ENCODE measurements around the gene CEP72. TPM values are rescaled to one million over a fixed set of nuclear protein-coding genes. Genes with fewer than 3 reads are reported as not detected.

Gene CEP72
- total RNA-seq, 2 experiments from 2014 or later = 33.8 to 35.7 TPM

DNA sequence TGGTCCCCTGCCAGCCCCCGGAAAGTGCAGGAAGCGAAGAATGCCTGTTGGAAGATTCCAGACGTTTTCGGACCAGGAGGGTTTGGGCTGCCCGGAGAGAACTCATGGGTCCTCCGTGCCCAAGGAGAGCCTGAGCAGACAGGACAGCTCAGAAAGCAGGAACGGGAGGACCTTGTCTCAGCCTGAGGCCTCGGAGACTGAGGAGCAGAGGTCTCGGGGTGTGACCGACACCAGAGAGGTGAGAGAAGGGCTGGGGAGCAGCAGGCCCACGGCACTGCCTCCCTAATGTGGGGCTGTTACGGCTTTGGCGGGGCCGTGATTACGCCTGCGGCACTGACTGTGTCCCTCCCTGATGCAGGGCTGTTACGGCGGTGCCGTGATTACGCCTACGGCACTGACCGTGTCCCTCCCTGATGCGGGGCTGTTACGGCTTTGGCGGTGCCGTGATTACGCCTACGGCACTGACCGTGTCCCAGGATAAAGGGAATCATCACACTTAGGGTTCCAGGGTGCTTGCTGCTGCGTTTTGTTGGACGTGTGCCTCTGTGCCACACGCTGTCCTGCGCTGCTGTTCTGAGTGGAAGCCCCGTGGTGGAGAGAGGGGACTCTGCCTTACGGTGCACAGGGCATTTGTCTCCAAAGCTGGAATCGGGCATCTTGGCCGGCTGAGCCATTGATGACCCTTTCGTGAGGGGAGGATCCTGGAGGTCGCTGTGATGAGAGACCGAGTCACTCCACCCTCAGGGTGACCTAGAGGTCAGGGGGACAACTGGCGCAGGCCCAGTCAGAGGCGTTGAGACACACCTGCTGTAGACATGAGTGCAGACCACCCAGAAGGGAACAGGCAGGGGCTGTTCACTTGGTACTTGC, 25.7 kb downstream of the CEP72 start:
- Mint-ChIP-seq H3K36me3 (peaks cover 19% of the 10 kb centered on the region), H3K4me1 (no peaks in the 10 kb centered on the region), H3K4me3 (no peak overlapping the region), H3K27ac (no peak overlapping the region), H3K9me3 (no peaks in the 10 kb centered on the region), H3K27me3 (no peaks in the 10 kb centered on the region)
- POLR2A ChIA-PET = no interaction called here
- no peak for DNase-seq
- no peak for ATAC-seq (ENCODE audit: low read depth)

DNA sequence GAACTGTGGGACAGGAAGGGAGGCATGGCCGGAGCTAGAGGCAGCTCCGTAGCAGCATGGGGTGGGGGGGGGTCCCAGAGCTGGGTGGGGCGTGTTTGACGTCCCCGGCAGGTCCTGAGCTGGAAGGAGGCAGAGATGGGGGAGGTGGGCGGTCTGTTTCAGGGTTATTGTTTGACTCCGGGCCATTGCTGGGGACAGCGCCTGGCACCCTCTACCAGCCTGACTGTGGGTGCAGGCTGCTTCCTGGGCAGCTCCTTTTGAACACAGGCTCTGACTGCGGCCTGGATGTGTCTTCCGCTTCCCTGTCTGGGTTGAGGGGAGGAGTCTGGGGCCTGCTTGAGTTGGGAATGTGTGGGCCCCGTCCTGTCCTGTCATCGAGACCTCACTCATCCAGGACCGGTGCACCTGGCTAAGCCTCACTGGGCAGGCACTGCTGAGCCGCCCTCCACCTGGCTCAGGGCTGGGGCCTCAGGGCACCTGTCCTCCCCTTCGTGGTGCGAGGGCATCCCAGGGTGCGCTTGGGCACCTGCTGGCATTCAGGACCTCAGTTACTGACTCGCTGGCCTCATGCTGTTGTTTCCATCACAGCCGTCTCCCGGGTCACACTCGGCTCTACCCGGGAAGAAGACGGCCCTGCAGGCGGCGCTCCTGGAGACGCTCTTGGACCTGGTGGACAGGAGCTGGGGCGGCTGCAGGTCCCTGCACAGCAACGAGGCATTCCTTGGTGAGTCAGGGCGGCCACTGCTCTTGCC, 26.5 kb downstream of the CEP72 start:
- Mint-ChIP-seq H3K4me1 (peaks cover 2% of the 10 kb centered on the region), H3K4me3 (no peak overlapping the region), H3K36me3 (peaks cover 19% of the 10 kb centered on the region), H3K9me3 (no peaks in the 10 kb centered on the region), H3K27me3 (no peaks in the 10 kb centered on the region), H3K27ac (no peak overlapping the region)
- DNase-seq (no peak), ATAC-seq (ENCODE audit: low read depth) (no peak)
- POLR2A ChIA-PET = no interaction called here

DNA sequence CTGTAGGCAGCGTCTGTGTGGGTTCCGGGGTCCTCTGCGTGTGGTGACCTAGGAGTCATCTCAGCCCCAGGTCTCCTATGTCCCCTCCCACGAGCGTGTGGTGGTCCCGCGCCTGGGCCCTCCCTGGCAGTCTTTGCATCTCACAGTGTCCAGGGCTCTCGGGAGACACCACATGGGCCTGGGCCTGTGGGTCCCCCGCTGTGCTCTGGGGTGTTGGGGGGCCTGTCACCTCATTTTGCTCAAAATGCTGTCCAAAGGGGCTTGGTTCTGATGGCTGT, 27.1 kb downstream of the CEP72 start:
- Mint-ChIP-seq H3K27ac (no peak overlapping the region), H3K27me3 (no peaks in the 10 kb centered on the region), H3K36me3 (peaks cover 19% of the 10 kb centered on the region), H3K9me3 (no peaks in the 10 kb centered on the region), H3K4me1 (peaks cover 2% of the 10 kb centered on the region), H3K4me3 (no peak overlapping the region)
- DNase-seq (no peak), ATAC-seq (ENCODE audit: low read depth) (no peak)
- POLR2A ChIA-PET = no interaction called here

DNA sequence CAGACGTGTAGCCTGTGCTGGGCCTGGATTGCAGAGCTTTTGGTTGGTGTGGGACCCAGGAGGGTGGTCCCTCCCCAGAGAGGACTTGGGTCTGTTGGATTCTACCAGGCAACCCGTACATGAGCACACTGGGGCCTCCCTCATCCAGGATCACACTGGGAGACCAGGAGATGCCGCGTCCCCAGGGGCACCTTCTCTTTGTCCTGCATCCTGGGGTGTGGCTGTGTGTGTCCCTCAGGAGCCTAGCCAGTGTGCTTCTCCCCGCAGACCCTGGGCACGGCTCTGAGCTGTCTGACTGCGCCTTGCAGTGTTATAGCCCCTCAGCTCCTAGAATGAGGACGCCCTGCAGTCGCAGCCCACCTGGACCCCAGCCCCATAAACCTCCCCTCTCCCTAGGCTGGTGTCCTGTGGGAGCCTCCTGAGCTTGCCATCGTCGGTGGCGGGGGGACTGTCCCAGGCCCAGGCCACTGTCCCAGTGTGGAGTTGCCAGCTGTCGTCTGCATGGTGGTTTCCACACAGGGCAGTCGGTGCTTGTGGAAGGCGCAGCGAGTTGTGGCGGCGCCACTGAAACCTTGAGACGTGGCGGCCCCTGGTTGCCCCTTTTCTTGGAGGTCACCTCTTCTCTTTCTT, 27.6 kb downstream of the CEP72 start:
- H3K27me3 Mint-ChIP-seq = no peaks in the 10 kb centered on the region
- no peak for ATAC-seq (ENCODE audit: low read depth)
- DNase-seq = no peak
- peaks cover 2% of the 10 kb centered on the region for H3K4me1 Mint-ChIP-seq
- H3K36me3 Mint-ChIP-seq = peaks cover 15% of the 10 kb centered on the region
- no peaks in the 10 kb centered on the region for H3K9me3 Mint-ChIP-seq
- H3K4me3 Mint-ChIP-seq = no peak overlapping the region
- POLR2A ChIA-PET = no interaction called here
- H3K27ac Mint-ChIP-seq = no peak overlapping the region

DNA sequence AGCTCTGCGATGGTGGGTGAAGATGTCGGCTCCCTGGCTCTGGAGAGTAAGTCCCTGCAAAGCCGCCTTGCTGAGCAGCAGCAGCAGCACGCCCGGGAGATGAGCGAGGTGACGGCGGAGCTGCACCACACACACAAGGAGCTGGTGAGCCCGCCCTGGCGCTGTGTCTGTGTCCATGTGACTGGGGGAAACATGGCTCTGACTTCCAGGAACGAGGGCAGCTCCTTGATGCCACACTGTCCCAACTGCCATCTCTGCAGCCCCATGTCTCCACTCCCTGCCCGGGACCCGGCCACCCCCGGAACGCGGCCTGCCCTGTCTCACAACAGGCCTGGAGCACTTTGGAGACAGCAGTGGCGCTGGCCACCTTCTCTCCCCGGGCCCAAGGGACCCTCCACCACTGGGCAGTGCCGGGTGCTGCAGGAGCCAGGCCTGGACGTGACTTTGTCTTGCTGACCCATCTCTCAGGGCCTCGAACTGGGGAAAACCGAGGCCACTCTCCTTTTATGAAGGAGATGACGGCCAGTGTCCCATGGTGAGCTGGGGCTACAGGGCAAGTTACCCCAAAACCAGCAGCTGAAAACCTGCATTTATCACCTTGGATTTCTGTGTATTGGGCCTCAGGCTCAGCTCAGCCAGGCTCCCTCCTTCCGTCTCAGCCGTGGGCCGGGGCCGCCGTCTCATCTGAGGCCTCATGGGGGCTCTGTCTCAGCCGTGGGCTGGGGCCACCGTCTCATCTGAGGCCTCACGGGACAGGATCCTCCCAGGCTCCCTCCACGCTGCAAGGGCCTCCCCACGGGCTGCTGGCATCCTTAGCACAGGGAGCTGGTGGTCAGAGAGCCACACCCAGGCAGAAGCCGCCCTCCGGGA, 28.6 kb downstream of the CEP72 start:
- H3K27ac Mint-ChIP-seq = no peak overlapping the region
- H3K4me3 Mint-ChIP-seq = no peak overlapping the region
- peaks cover 12% of the 10 kb centered on the region for H3K36me3 Mint-ChIP-seq
- peaks cover 2% of the 10 kb centered on the region for H3K4me1 Mint-ChIP-seq
- H3K9me3 Mint-ChIP-seq = no peaks in the 10 kb centered on the region
- no peak for DNase-seq
- no peak for ATAC-seq (ENCODE audit: low read depth)
- POLR2A ChIA-PET = no interaction called here
- H3K27me3 Mint-ChIP-seq = no peaks in the 10 kb centered on the region

DNA sequence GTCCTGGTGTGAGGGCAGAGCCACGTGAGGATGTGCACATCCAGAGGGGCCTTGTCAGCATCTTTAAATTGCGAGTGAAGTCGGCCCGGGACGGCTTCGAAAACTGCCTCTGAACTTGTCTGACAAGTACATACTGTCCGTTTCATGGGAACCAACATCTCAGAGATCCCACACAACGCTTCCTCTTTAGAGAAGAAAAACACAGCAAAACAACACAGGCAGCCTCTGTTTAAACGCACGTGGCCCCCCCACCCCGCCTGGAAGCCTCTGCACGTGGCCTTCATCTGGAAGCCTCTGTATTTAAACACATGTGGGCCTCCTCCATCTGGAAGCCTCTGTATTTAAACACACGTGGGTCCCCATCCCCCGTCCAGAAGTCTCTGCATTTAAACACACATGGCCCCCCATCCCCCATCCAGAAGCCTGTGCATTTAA, 29.2 kb downstream of the CEP72 start:
- no peaks in the 10 kb centered on the region for H3K27me3 Mint-ChIP-seq
- POLR2A ChIA-PET = no interaction called here
- H3K4me1 Mint-ChIP-seq = peaks cover 2% of the 10 kb centered on the region
- DNase-seq (no peak), ATAC-seq (ENCODE audit: low read depth) (no peak)
- no peak overlapping the region for H3K4me3 Mint-ChIP-seq
- no peaks in the 10 kb centered on the region for H3K9me3 Mint-ChIP-seq
- H3K27ac Mint-ChIP-seq = no peak overlapping the region
- H3K36me3 Mint-ChIP-seq = peaks cover 14% of the 10 kb centered on the region

DNA sequence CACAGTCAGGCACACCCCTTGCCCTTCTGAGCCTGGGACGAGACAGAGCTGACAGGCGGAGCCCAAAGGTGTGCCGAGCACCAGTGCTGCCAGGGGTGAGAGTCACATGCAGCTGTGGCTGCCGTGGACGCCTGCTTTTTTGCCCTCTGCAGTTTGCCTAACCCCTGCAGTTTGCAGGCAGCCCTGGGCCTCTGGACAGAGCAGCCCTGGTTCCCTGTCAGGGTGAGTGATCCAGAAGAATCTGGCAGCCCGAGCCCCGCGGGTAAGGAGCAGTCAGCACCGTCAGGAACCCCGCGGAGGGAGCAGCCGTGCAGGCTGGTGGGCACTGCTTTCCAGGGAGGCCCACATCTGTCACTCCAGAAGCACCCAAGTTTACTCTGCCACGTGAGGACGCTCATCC, 30.3 kb downstream of the CEP72 start:
- DNase-seq = no peak

DNA sequence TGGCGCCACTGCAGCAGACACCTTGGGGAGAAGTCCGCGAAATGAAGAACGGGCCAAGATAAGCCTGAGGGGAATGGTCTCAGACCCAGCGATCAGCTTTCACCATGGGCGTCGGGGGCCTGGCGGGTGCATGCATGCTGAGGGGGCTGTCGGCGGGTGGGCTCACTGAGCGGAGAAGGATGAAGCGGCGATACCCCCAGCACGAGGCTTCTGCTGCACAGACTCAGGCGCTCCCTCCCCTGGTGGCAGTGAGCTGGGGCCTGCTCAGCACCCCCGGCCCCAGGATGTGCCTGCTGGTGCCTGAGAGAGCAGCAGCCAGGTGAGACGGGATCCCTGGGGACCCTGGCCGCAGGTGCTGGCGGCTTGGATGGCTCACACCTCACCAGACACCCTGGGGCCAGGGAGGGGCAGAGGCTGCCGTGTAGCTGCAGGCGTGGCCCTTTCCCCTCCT, 31.2 kb downstream of the CEP72 start:
- Mint-ChIP-seq H3K27me3 (no peaks in the 10 kb centered on the region), H3K4me3 (no peak overlapping the region), H3K4me1 (peaks cover 2% of the 10 kb centered on the region), H3K27ac (no peak overlapping the region), H3K36me3 (peaks cover 13% of the 10 kb centered on the region), H3K9me3 (no peaks in the 10 kb centered on the region)
- no peak for DNase-seq
- ATAC-seq (ENCODE audit: low read depth) = no peak
- POLR2A ChIA-PET = no interaction called here

More for the DNA sequence above, 30.3 kb downstream of the CEP72 start:
- H3K36me3 Mint-ChIP-seq = peaks cover 14% of the 10 kb centered on the region
- no peak for ATAC-seq (ENCODE audit: low read depth)
- H3K27me3 Mint-ChIP-seq = no peaks in the 10 kb centered on the region
- POLR2A ChIA-PET = no interaction called here
- H3K4me1 Mint-ChIP-seq = peaks cover 2% of the 10 kb centered on the region
- no peak overlapping the region for H3K27ac Mint-ChIP-seq
- no peaks in the 10 kb centered on the region for H3K9me3 Mint-ChIP-seq
- no peak overlapping the region for H3K4me3 Mint-ChIP-seq

DNA sequence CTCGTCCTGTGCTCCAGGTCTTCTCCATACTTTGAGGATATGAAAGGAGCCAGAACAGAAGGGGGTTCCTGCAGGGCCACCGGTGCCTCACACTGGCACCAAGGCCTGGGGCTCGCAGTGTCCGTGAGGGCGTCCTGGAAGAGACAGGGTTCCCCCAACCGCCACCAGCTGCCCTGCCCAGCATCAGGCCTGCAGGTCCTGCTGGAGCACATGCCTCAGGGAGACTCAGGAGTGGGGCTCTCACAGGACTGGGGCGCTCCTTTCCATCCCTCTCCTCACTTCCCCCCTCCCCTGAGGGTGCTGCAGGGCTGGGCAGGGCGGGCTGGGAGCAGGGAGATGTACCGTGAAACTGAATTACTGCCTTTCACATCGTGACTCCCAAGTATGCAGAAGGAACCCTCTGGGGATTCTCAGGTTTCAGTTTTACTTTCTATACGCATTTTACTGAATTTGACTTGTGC, 31.7 kb downstream of the CEP72 start:
- Mint-ChIP-seq H3K9me3 (no peaks in the 10 kb centered on the region), H3K36me3 (peaks cover 13% of the 10 kb centered on the region), H3K27ac (no peak overlapping the region), H3K4me1 (peaks cover 2% of the 10 kb centered on the region), H3K27me3 (no peaks in the 10 kb centered on the region), H3K4me3 (no peak overlapping the region)
- ATAC-seq (ENCODE audit: low read depth) = no peak
- no peak for DNase-seq
- POLR2A ChIA-PET = no interaction called here

DNA sequence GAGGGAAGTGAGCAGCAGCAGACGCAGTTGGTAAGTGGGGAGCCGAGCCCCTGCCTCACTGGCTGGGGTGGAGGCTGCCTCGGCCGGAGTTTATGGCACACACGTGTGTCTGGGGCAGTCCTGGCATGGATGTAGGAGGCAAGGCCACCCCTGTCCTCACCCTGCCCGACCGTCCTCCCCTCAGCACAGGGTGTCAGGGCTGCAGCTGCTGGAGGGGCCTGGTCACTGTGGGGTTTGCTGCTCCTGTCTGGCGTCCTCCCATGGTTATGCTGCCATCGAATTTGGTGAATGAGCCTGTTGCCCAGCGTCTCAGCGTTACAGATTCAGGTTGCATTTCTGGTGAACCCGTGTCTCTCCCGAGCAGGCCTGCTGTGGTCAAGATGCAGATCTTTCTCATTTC, 32.4 kb downstream of the CEP72 start:
- POLR2A ChIA-PET = no interaction called here
- Mint-ChIP-seq H3K27ac (no peak overlapping the region), H3K36me3 (peaks cover 13% of the 10 kb centered on the region), H3K4me1 (peaks cover 2% of the 10 kb centered on the region), H3K27me3 (no peaks in the 10 kb centered on the region), H3K9me3 (no peaks in the 10 kb centered on the region), H3K4me3 (no peak overlapping the region)
- no peak for DNase-seq
- no peak for ATAC-seq (ENCODE audit: low read depth)

DNA sequence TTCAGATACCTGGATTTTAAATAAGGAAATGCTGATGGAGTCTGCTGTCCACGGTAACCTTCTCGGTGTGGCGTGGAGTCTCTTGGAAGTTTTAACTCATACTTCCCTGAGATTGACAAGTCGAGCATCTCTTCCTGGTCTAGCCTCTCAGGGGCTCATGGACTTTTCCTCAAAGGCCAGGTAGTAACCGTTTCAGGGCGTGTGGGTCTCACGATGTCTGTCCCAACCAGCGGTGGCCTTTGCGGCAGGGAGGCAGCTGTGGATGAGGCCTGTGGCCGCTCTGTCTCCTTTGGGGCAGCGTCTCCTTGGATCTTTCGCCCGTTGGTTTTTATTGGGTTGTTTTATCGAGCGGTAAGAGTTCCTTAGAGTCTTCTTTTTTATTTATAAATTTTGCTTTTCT, 32.8 kb downstream of the CEP72 start:
- Mint-ChIP-seq H3K4me1 (peaks cover 2% of the 10 kb centered on the region), H3K4me3 (no peak overlapping the region), H3K27me3 (no peaks in the 10 kb centered on the region), H3K9me3 (no peaks in the 10 kb centered on the region), H3K36me3 (peaks cover 13% of the 10 kb centered on the region), H3K27ac (no peak overlapping the region)
- POLR2A ChIA-PET = no interaction called here
- ATAC-seq (ENCODE audit: low read depth) (no peak), DNase-seq (no peak)

DNA sequence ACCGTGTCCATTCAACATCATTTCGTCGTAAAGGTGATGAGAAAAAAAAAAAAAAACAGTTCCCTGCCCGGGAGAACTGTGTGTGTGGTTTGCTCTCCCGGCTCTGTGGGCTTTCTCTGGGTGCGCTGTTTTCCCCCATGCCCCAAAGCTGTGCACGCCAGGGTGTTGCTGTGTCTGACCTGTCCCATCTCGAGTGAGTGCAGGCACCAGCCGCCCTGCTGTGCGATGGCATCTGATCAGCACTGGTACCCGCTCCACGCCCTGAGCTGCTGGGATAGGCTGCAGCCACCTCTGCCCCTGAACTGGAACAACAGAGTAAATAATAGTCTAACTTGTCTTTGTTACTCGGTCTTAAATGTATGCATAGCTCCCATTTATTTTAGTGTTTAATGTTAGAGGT, 33.3 kb downstream of the CEP72 start:
- Mint-ChIP-seq H3K9me3 (no peaks in the 10 kb centered on the region), H3K4me1 (peaks cover 2% of the 10 kb centered on the region), H3K27me3 (no peaks in the 10 kb centered on the region), H3K27ac (no peak overlapping the region), H3K36me3 (peaks cover 13% of the 10 kb centered on the region), H3K4me3 (no peak overlapping the region)
- DNase-seq (no peak), ATAC-seq (ENCODE audit: low read depth) (no peak)
- POLR2A ChIA-PET = no interaction called here
